HL-60 (cell line): Measurements from ENCODE around the gene MARCHF10.

Experiments
- DNase-seq, 2 experiments: peaks; one replicate each; pipeline ENCODE4 v3.0.0-alpha.2; 2010 to 2020; ENCODE audit warnings: low read depth in 1 of 2, low spot score in 1 of 2
- H3K27ac ChIP-seq: fragments of 250-450 bp; sonication (Bioruptor Pico); replicated peaks from 2 replicates; pipeline ENCODE4 v1.5.1; 2020; ENCODE audit warnings: mild to moderate bottlenecking, moderate library complexity
- H3K27me3 ChIP-seq: fragments of 250-450 bp; sonication (Bioruptor Pico); 2 replicates; pipeline ENCODE4 v1.5.1; 2021; ENCODE audit warnings: mild to moderate bottlenecking, moderate library complexity; ENCODE audit not compliant: insufficient read depth, poor library complexity, severe bottlenecking
- H3K4me3 ChIP-seq: replicated peaks from 2 replicates; pipeline ENCODE4 v1.5.1; 2011; ENCODE audit warnings: mild to moderate bottlenecking, control low read depth, low read length; ENCODE audit not compliant: insufficient read depth
- GABPA ChIP-seq: IDR thresholded peaks from 2 replicates; pipeline ENCODE4 v1.6.1; 2012; ENCODE audit warnings: low read depth
- POLR2AphosphoS5 ChIP-seq: IDR thresholded peaks from 2 replicates; pipeline ENCODE4 v1.6.1; 2012; ENCODE audit warnings: low read depth
- REST ChIP-seq: IDR thresholded peaks from 2 replicates; pipeline ENCODE4 v1.6.1; 2012; ENCODE audit warnings: low read depth; ENCODE audit not compliant: insufficient replicate concordance
- SPI1 ChIP-seq: IDR thresholded peaks from 2 replicates; pipeline ENCODE4 v1.6.1; 2012; ENCODE audit warnings: low read depth, mild to moderate bottlenecking, borderline replicate concordance
- TF ChIP-seq, protein P1 (sequence below): IDR thresholded peaks from one replicate; pipeline ENCODE4 v1.5.1; 2011; ENCODE audit warnings: low read length, control low read depth, inconsistent platforms; ENCODE audit not compliant: insufficient read depth

The MARCHF10 gene

DNA sequence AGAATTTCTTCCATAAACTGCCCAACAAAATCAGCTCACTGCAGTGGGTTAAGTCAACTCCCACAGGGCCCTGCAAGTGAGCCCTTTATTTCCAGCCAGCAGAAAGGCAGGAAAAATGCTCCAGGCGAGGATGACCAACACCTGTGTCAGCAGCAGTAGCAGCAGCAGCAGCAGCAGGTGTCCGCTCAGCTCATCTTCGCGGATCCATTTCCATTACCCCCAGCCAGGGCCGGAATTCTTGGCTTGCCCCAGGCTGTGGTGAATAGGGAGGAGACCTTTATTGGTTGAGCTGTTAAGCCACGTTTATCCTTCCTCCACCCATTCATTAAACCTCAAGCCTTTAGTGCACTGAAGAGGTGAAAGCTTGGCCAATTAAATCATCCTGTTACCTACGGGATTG lies 46.2 kb downstream of the MARCHF10 start:
- H3K4me3 ChIP-seq, result no peak overlapping the region
- peaks cover 16% of the 10 kb centered on the region for H3K27me3 ChIP-seq
- TF ChIP-seq SPI1, result no peak
- TF ChIP-seq, protein P1, sequence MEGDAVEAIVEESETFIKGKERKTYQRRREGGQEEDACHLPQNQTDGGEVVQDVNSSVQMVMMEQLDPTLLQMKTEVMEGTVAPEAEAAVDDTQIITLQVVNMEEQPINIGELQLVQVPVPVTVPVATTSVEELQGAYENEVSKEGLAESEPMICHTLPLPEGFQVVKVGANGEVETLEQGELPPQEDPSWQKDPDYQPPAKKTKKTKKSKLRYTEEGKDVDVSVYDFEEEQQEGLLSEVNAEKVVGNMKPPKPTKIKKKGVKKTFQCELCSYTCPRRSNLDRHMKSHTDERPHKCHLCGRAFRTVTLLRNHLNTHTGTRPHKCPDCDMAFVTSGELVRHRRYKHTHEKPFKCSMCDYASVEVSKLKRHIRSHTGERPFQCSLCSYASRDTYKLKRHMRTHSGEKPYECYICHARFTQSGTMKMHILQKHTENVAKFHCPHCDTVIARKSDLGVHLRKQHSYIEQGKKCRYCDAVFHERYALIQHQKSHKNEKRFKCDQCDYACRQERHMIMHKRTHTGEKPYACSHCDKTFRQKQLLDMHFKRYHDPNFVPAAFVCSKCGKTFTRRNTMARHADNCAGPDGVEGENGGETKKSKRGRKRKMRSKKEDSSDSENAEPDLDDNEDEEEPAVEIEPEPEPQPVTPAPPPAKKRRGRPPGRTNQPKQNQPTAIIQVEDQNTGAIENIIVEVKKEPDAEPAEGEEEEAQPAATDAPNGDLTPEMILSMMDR, result no peak
- no peak for TF ChIP-seq GABPA
- no peak for TF ChIP-seq REST
- no peak for TF ChIP-seq POLR2AphosphoS5
- DNase-seq, result no peak
- no peak overlapping the region for H3K27ac ChIP-seq

GRCh38 chr17:62760945-62761267 lies 47.2 kb downstream of the MARCHF10 start:
- H3K27ac ChIP-seq, result no peak overlapping the region
- no peak for DNase-seq
- TF ChIP-seq REST (no peak), SPI1 (no peak), GABPA (no peak), POLR2AphosphoS5 (no peak)
- TF ChIP-seq, protein P1, result no peak

GRCh38 chr17:62760059-62760944 lies 47.8 kb downstream of the MARCHF10 start:
- Histone ChIP-seq H3K4me3 (no peak overlapping the region), H3K27ac (no peak overlapping the region), H3K27me3 (peaks cover 16% of the 10 kb centered on the region)
- TF ChIP-seq GABPA, result no peak
- TF ChIP-seq SPI1, result no peak
- TF ChIP-seq, protein P1, result no peak
- no peak for DNase-seq

More at GRCh38 chr17:62760945-62761267, 47.2 kb downstream of the MARCHF10 start:
- Histone ChIP-seq H3K4me3 (no peak overlapping the region), H3K27me3 (peaks cover 16% of the 10 kb centered on the region)

DNA sequence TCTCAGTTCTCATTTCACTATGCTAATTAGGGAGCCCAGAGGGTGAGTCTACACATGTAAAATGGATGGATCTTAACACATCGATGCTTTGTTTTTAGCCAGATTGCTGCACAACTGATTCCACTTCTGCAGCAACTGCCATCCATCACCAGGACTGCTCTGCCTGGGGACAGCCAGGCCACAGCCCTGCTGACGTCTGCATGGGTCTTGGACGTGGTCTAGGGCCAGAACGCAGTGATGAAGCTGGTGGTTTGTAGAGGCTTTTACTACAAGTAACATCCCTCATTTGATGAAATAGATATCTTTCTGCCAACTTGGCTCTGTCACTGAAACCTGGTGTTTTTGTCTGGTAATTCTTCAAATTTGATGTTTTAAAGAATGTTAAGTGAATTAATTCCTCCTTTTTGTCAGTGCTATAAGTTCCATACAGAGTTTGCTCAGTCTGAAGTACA lies 50.6 kb downstream of the MARCHF10 start:
- peaks cover 16% of the 10 kb centered on the region for H3K27me3 ChIP-seq
- no peak for DNase-seq
- no peak overlapping the region for H3K27ac ChIP-seq
- H3K4me3 ChIP-seq, result no peak overlapping the region
- TF ChIP-seq, protein P1, result no peak
- no peak for TF ChIP-seq GABPA
- TF ChIP-seq SPI1, result no peak
- no peak for TF ChIP-seq REST
- TF ChIP-seq POLR2AphosphoS5, result no peak
